ENCODE measurements around the gene PLEKHG5.

GRCh38 chr1:6494627-6495026 is 3.2 kb upstream of the PLEKHG5 start:
- TF ChIP-seq CTCF (IDR thresholded peaks at IDR 0.05; ENCODE audit: low read depth, low read length) (no peak), EZH2phosphoT487 (IDR thresholded peaks at IDR 0.05; ENCODE audit: low read depth) (no peak)
